ENCODE data around the gene TCEANC2.

DNA sequence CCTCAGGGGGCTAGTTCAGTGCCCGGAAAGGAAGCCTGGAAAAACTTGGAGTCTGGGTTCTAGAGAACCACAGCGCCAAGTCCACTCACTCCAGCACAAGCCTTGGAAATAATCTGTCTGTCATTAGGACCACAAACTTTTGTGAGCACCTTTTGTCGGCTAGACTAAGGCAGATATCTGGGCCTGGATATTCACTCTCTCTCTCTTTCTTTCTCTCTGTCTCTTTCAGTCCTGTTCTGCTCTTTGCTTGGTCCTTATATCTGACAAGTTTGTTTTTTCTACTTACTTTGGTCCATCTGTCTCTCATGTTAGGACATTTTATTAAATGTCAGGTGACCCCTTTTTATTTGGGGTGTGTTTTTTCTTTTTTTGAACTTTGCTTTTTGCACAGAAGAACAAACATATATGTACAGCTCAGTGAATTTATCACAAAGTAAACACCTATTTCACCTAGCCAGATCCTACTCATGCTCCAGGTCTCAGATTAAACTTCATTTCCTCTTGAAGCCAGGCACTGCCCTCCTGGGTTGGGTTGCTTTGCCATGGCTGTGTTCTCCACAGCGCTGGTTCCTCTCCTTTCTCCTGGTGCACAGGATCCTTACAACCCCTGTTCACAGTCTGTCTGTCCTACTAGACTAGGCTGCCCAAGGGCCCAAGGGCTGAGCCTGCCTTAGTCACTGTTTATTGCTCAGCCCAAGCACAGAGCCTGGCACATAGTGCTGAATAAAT, 40.8 kb downstream of the TCEANC2 start:
- TF ChIP-seq, protein P1, sequence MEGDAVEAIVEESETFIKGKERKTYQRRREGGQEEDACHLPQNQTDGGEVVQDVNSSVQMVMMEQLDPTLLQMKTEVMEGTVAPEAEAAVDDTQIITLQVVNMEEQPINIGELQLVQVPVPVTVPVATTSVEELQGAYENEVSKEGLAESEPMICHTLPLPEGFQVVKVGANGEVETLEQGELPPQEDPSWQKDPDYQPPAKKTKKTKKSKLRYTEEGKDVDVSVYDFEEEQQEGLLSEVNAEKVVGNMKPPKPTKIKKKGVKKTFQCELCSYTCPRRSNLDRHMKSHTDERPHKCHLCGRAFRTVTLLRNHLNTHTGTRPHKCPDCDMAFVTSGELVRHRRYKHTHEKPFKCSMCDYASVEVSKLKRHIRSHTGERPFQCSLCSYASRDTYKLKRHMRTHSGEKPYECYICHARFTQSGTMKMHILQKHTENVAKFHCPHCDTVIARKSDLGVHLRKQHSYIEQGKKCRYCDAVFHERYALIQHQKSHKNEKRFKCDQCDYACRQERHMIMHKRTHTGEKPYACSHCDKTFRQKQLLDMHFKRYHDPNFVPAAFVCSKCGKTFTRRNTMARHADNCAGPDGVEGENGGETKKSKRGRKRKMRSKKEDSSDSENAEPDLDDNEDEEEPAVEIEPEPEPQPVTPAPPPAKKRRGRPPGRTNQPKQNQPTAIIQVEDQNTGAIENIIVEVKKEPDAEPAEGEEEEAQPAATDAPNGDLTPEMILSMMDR (IDR thresholded peaks at IDR 0.05; ENCODE audit: low read depth, low read length), result no peak
- no peak for TF ChIP-seq EZH2phosphoT487 (IDR thresholded peaks at IDR 0.05; ENCODE audit: low read depth)
